ENCODE data around the gene TMEM87B. TPM values are rescaled to one million over a fixed set of nuclear protein-coding genes. Genes with fewer than 3 reads are reported as not detected.

Gene TMEM87B
- total RNA-seq, 2 donors from 2014 or later = 26.1 to 35.3 TPM

- DNase-seq (ENCODE audit: low spot score) (no peak), ATAC-seq (ENCODE audit: insufficient number of reproducible peaks, low FRiP score, low read depth) (no peak)
Measured at GRCh38 chr2:112157472-112157871, 102.4 kb downstream of the TMEM87B start.

GRCh38 chr2:112159454-112159921, 104.4 kb downstream of the TMEM87B start:
- Histone ChIP-seq H3K4me1 (ENCODE audit: control insufficient read depth in 1 of 2, low read depth in 2 of 2) (no peaks in the 10 kb centered on the region), H3K27me3 (replicated peaks; ENCODE audit: insufficient read depth) (no peaks in the 10 kb centered on the region), H3K27ac (no peak overlapping the region), H3K4me3 (no peak overlapping the region), H3K9me3 (no peaks in the 10 kb centered on the region), H3K36me3 (no peaks in the 10 kb centered on the region)
- no peak for ATAC-seq (ENCODE audit: insufficient number of reproducible peaks, low FRiP score, low read depth)
- DNase-seq (ENCODE audit: low spot score) = no peak
- no peak for TF ChIP-seq CTCF (IDR thresholded peaks at IDR 0.05)

More at GRCh38 chr2:112157472-112157871, 102.4 kb downstream of the TMEM87B start:
- Histone ChIP-seq H3K27me3 (replicated peaks; ENCODE audit: insufficient read depth) (no peaks in the 10 kb centered on the region), H3K36me3 (no peaks in the 10 kb centered on the region), H3K4me3 (no peak overlapping the region), H3K4me1 (ENCODE audit: control insufficient read depth in 1 of 2, low read depth in 2 of 2) (no peaks in the 10 kb centered on the region), H3K27ac (no peak overlapping the region), H3K9me3 (no peaks in the 10 kb centered on the region)
- no peak for TF ChIP-seq CTCF (IDR thresholded peaks at IDR 0.05)

- Histone ChIP-seq H3K27ac (no peak overlapping the region), H3K27me3 (replicated peaks; ENCODE audit: insufficient read depth) (no peaks in the 10 kb centered on the region), H3K4me3 (no peak overlapping the region), H3K4me1 (ENCODE audit: control insufficient read depth in 1 of 2, low read depth in 2 of 2) (no peaks in the 10 kb centered on the region), H3K9me3 (no peaks in the 10 kb centered on the region), H3K36me3 (no peaks in the 10 kb centered on the region)
- TF ChIP-seq CTCF (IDR thresholded peaks at IDR 0.05) = no peak
- DNase-seq (ENCODE audit: low spot score) = no peak
- ATAC-seq (ENCODE audit: insufficient number of reproducible peaks, low FRiP score, low read depth) = no peak
Measured at GRCh38 chr2:112160283-112161250, 105.5 kb downstream of the TMEM87B start.

- ATAC-seq (ENCODE audit: insufficient number of reproducible peaks, low FRiP score, low read depth) (no peak), DNase-seq (ENCODE audit: low spot score) (no peak)
- Histone ChIP-seq H3K4me3 (no peak overlapping the region), H3K27ac (no peak overlapping the region), H3K36me3 (no peaks in the 10 kb centered on the region), H3K9me3 (no peaks in the 10 kb centered on the region), H3K27me3 (replicated peaks; ENCODE audit: insufficient read depth) (no peaks in the 10 kb centered on the region), H3K4me1 (ENCODE audit: control insufficient read depth in 1 of 2, low read depth in 2 of 2) (no peaks in the 10 kb centered on the region)
- TF ChIP-seq CTCF (IDR thresholded peaks at IDR 0.05) = no peak
Measured at GRCh38 chr2:112161431-112162145, 106.5 kb downstream of the TMEM87B start.

GRCh38 chr2:112162341-112162740, 107.3 kb downstream of the TMEM87B start:
- Histone ChIP-seq H3K27me3 (replicated peaks; ENCODE audit: insufficient read depth) (no peaks in the 10 kb centered on the region), H3K4me3 (no peak overlapping the region), H3K36me3 (no peaks in the 10 kb centered on the region), H3K4me1 (ENCODE audit: control insufficient read depth in 1 of 2, low read depth in 2 of 2) (no peaks in the 10 kb centered on the region), H3K27ac (no peak overlapping the region), H3K9me3 (no peaks in the 10 kb centered on the region)
- no peak for TF ChIP-seq CTCF (IDR thresholded peaks at IDR 0.05)
- ATAC-seq (ENCODE audit: insufficient number of reproducible peaks, low FRiP score, low read depth) = no peak
- no peak for DNase-seq (ENCODE audit: low spot score)

All from thoracic aorta (tissue), 2 donors.